OCI-LY3 (cell line): ENCODE measurements around the gene ADGRV1.

ENCODE experiments used
- H2AFZ ChIP-seq: fragments of 200-600, 300-600 bp; shearing (Covaris generic); 2 replicates; pipeline ENCODE4 v1.6.0; 2014; ENCODE audit warnings: antibody characterized with exemption, low read depth, low read length
- H3K27ac ChIP-seq: fragments of 200-600, 300-600 bp; sonication (generic); 2 replicates; pipeline ENCODE4 v1.5.1; 2014; ENCODE audit warnings: mild to moderate bottlenecking, low read length, moderate library complexity, mixed read lengths
- H3K27me3 ChIP-seq: fragments of 200-600, 300-600 bp; sonication (generic); 2 replicates; pipeline ENCODE4 v1.6.1; 2014; ENCODE audit warnings: low read depth, low read length, mixed read lengths
- H3K36me3 ChIP-seq: fragments of 200-600, 300-600 bp; sonication (generic); replicated peaks from 2 replicates; pipeline ENCODE3; 2014; ENCODE audit warnings: low read depth, low read length, mixed read lengths
- H3K4me1 ChIP-seq: fragments of 300-600, 200-600 bp; sonication (generic); 2 replicates; pipeline ENCODE4 v1.6.1; 2014; ENCODE audit warnings: low read length, mixed read lengths
- H3K4me2 ChIP-seq: fragments of 200-600, 300-600 bp; sonication (generic); 2 replicates; pipeline ENCODE4 v1.6.1; 2014; ENCODE audit warnings: low read length, mixed read lengths
- H3K4me3 ChIP-seq: fragments of 300-600, 200-600 bp; sonication (generic); 2 replicates; pipeline ENCODE4 v1.5.1; 2014; ENCODE audit warnings: antibody characterized with exemption, mild to moderate bottlenecking, low read length, moderate library complexity
- H3K79me2 ChIP-seq: fragments of 300-600, 200-600 bp; shearing (Covaris generic); 2 replicates; pipeline ENCODE4 v1.6.1; 2014; ENCODE audit warnings: mild to moderate bottlenecking, low read length, mixed read lengths
- H3K9ac ChIP-seq: fragments of 300-600, 200-600 bp; shearing (Covaris generic); 2 replicates; pipeline ENCODE4 v1.6.0; 2014; ENCODE audit warnings: mild to moderate bottlenecking, low read length, moderate library complexity
- H3K9me3 ChIP-seq: fragments of 200-600, 300-600 bp; shearing (Covaris generic); 2 replicates; pipeline ENCODE4 v1.6.1; 2014; ENCODE audit warnings: low read length, mixed read lengths; ENCODE audit not compliant: insufficient read depth
- H4K20me1 ChIP-seq: fragments of 200-600, 300-600 bp; sonication (generic); 2 replicates; pipeline ENCODE4 v1.6.1; 2016; ENCODE audit warnings: low read length, mixed read lengths; ENCODE audit not compliant: insufficient read depth
- CTCF ChIP-seq: fragments of 200-600, 300-600 bp; sonication (generic); IDR thresholded peaks from 2 replicates; pipeline ENCODE4 v1.5.1; 2014; ENCODE audit warnings: antibody characterized with exemption, low read length, low read depth
- EZH2phosphoT487 ChIP-seq: fragments of 200-600 bp; shearing (Covaris generic); IDR thresholded peaks from 2 replicates; pipeline ENCODE4 v1.6.1; 2018; ENCODE audit warnings: antibody characterized with exemption, mixed run types, low read depth

The ADGRV1 gene

GRCh38 chr5:90962481-90962880, 403.9 kb downstream of the ADGRV1 start:
- no peaks in the 10 kb centered on the region for H4K20me1 ChIP-seq

GRCh38 chr5:90965110-90965685, 406.6 kb downstream of the ADGRV1 start:
- H3K27ac ChIP-seq, result no peak overlapping the region
- H2AFZ ChIP-seq, result no peak overlapping the region
- H3K27me3 ChIP-seq, result no peaks in the 10 kb centered on the region
- no peaks in the 10 kb centered on the region for H3K79me2 ChIP-seq
- H3K4me3 ChIP-seq, result no peak overlapping the region
- no peaks in the 10 kb centered on the region for H3K9me3 ChIP-seq
- H3K4me2 ChIP-seq, result no peak overlapping the region
- TF ChIP-seq EZH2phosphoT487 (no peak), CTCF (no peak)
- H3K4me1 ChIP-seq, result no peaks in the 10 kb centered on the region
- no peaks in the 10 kb centered on the region for H4K20me1 ChIP-seq
- no peak overlapping the region for H3K9ac ChIP-seq
- no peaks in the 10 kb centered on the region for H3K36me3 ChIP-seq

More at GRCh38 chr5:90962481-90962880, 403.9 kb downstream of the ADGRV1 start:
- Histone ChIP-seq H3K79me2 (no peaks in the 10 kb centered on the region), H3K4me3 (no peak overlapping the region), H3K36me3 (no peaks in the 10 kb centered on the region), H3K27me3 (no peaks in the 10 kb centered on the region), H3K27ac (no peak overlapping the region), H2AFZ (no peak overlapping the region), H3K4me1 (no peaks in the 10 kb centered on the region), H3K9ac (no peak overlapping the region), H3K9me3 (no peaks in the 10 kb centered on the region), H3K4me2 (no peak overlapping the region)
- TF ChIP-seq CTCF, result no peak
- TF ChIP-seq EZH2phosphoT487, result no peak

- Histone ChIP-seq H3K4me1 (no peaks in the 10 kb centered on the region), H3K4me3 (no peak overlapping the region), H3K9ac (no peak overlapping the region), H3K4me2 (no peak overlapping the region), H3K79me2 (no peaks in the 10 kb centered on the region), H3K36me3 (no peaks in the 10 kb centered on the region), H4K20me1 (no peaks in the 10 kb centered on the region), H3K27ac (no peak overlapping the region), H3K27me3 (no peaks in the 10 kb centered on the region), H3K9me3 (no peaks in the 10 kb centered on the region), H2AFZ (no peak overlapping the region)
- TF ChIP-seq EZH2phosphoT487 (no peak), CTCF (no peak)
Measured at GRCh38 chr5:90967443-90967842, 408.8 kb downstream of the ADGRV1 start.

GRCh38 chr5:90967851-90968250, 409.3 kb downstream of the ADGRV1 start:
- no peaks in the 10 kb centered on the region for H3K79me2 ChIP-seq
- H3K4me3 ChIP-seq, result no peak overlapping the region
- no peak overlapping the region for H3K9ac ChIP-seq
- no peaks in the 10 kb centered on the region for H4K20me1 ChIP-seq
- no peaks in the 10 kb centered on the region for H3K9me3 ChIP-seq
- no peaks in the 10 kb centered on the region for H3K4me1 ChIP-seq
- H3K36me3 ChIP-seq, result no peaks in the 10 kb centered on the region
- no peak for TF ChIP-seq EZH2phosphoT487
- no peak for TF ChIP-seq CTCF
- H3K4me2 ChIP-seq, result no peak overlapping the region
- no peak overlapping the region for H2AFZ ChIP-seq
- no peaks in the 10 kb centered on the region for H3K27me3 ChIP-seq
- no peak overlapping the region for H3K27ac ChIP-seq
